HepG2 (cell line): ENCODE data around the gene GLUD1. TPM values are rescaled to one million over a fixed set of nuclear protein-coding genes. Genes with fewer than 3 reads are reported as not detected.

Experiments used
- FOSL2 ChIP-seq: sonication (generic); formaldehyde crosslinking; IDR thresholded peaks from 2 replicates; pipeline ENCODE4 v1.4.0; 2020; ENCODE audit warnings: missing genetic modification reagents
- HMG20B ChIP-seq: conservative IDR thresholded peaks from 2 replicates; pipeline ENCODE4 v1.6.1; 2016; ENCODE audit warnings: missing genetic modification reagents, missing compliant biosample characterization
- HOXD1 ChIP-seq: sonication (generic); formaldehyde crosslinking; IDR thresholded peaks from 2 replicates; pipeline ENCODE4 v1.5.0; 2020; ENCODE audit warnings: missing genetic modification reagents
- KDM3A ChIP-seq: IDR thresholded peaks from 2 replicates; pipeline ENCODE4 v1.6.1; 2018; ENCODE audit warnings: low read depth, missing compliant biosample characterization
- KMT2B ChIP-seq: IDR thresholded peaks from 2 replicates; pipeline ENCODE4 v1.6.1; 2016; ENCODE audit warnings: missing genetic modification reagents, missing compliant biosample characterization
- NFIB ChIP-seq: sonication (generic); formaldehyde crosslinking; IDR thresholded peaks from 2 replicates; pipeline ENCODE4 v1.9.0; 2021; ENCODE audit warnings: missing genetic modification reagents, mild to moderate bottlenecking, borderline replicate concordance
- PAF1 ChIP-seq: IDR thresholded peaks from 2 replicates; pipeline ENCODE4 v1.6.1; 2016; ENCODE audit warnings: missing genetic modification reagents, missing compliant biosample characterization
- POLR2AphosphoS5 ChIP-seq: IDR thresholded peaks from 2 replicates; pipeline ENCODE4 v1.6.1; 2012; ENCODE audit warnings: low read depth, low read length
- SOX6 ChIP-seq, 2 experiments: fragments of 450-650 bp in 1 of 2; sonication (generic) in 1 of 2; formaldehyde crosslinking in 1 of 2; IDR thresholded peaks; 2 replicates each; pipeline versions ENCODE4 v1.4.0 to v1.6.1; 2017 to 2020; ENCODE audit warnings: antibody characterized with exemption in 1 of 2, mild to moderate bottlenecking in 1 of 2, missing genetic modification reagents in 1 of 2
- SRSF1 ChIP-seq: fragments of 200-400 bp; formaldehyde crosslinking; optimal IDR thresholded peaks from 2 replicates; pipeline ENCODE3; 2017; ENCODE audit warnings: mild to moderate bottlenecking, low read depth, low read length, moderate library complexity
- TBP ChIP-seq: sonication (generic); formaldehyde crosslinking; IDR thresholded peaks from 2 replicates; pipeline ENCODE4 v1.5.0; 2020; ENCODE audit warnings: missing genetic modification reagents
- TOPORS ChIP-seq: sonication (generic); formaldehyde crosslinking; IDR thresholded peaks from 2 replicates; pipeline ENCODE4 v1.8.0; 2023; ENCODE audit warnings: mild to moderate bottlenecking, missing genetic modification reagents
- YEATS4 ChIP-seq: sonication (generic); formaldehyde crosslinking; IDR thresholded peaks from 2 replicates; pipeline ENCODE4 v1.4.0; 2020; ENCODE audit warnings: missing genetic modification reagents, borderline replicate concordance
- ZFX ChIP-seq: sonication (generic); formaldehyde crosslinking; IDR thresholded peaks from 2 replicates; pipeline ENCODE4 v1.4.0; 2020; ENCODE audit warnings: mild to moderate bottlenecking, low read depth, missing genetic modification reagents, moderate library complexity
- ZFYVE20 ChIP-seq: sonication (generic); formaldehyde crosslinking; IDR thresholded peaks from 2 replicates; pipeline ENCODE4 v1.8.0; 2023; ENCODE audit warnings: low read depth, mild to moderate bottlenecking, moderate library complexity, missing genetic modification reagents, borderline replicate concordance
- ZNF746 ChIP-seq: sonication (generic); formaldehyde crosslinking; IDR thresholded peaks from 2 replicates; pipeline ENCODE4 v1.8.0; 2022; ENCODE audit warnings: mild to moderate bottlenecking, missing genetic modification reagents
- ZNF776 ChIP-seq: sonication (generic); formaldehyde crosslinking; IDR thresholded peaks from 2 replicates; pipeline ENCODE4 v1.4.0; 2020; ENCODE audit warnings: mild to moderate bottlenecking, missing genetic modification reagents
- ZNF777 ChIP-seq: sonication (generic); formaldehyde crosslinking; IDR thresholded peaks from 2 replicates; pipeline ENCODE4 v1.4.0; 2020; ENCODE audit warnings: missing genetic modification reagents
- polyA plus RNA-seq, 8 experiments: library from polyadenylated mRNA; depleted of rRNA in 3 of 8; stranded (reverse) in 7 of 8; unstranded in 1 of 8; fragments of >200 nt; fragmentation: Illumina TruSeq in 4 of 8; extraction: Trizol in 4 of 8; gene quantifications; 2 replicates each; pipeline versions ENCODE4 v1.2.1 to v1.2.3, GENCODE V29; 2011 to 2016; ENCODE audit warnings: low read depth in 4 of 8, missing spikeins in 1 of 8, mixed read lengths in 1 of 8; ENCODE audit not compliant: insufficient read depth in 1 of 8
- total RNA-seq, 5 experiments: library from RNA; depleted of rRNA; stranded (reverse); fragments of >200 nt; fragmentation: Illumina TruSeq; extraction: Trizol; gene quantifications; 2 replicates each; pipeline ENCODE4 v1.2.3, GENCODE V29; 2016; ENCODE audit warnings: low read depth in 1 of 5
- TF ChIP-seq, protein P1 (sequence below): sonication (generic); formaldehyde crosslinking; IDR thresholded peaks from 2 replicates; pipeline ENCODE4 v1.4.0; 2020; ENCODE audit warnings: mild to moderate bottlenecking, missing genetic modification reagents
- TF ChIP-seq, protein P2 (sequence below), 2 experiments: fragments of 450-650 bp in 1 of 2; sonication (generic) in 1 of 2; formaldehyde crosslinking; IDR thresholded peaks; 2 replicates each; pipeline versions ENCODE4 v1.5.0 to v1.8.0; 2020 to 2022; ENCODE audit warnings: mild to moderate bottlenecking in 1 of 2, missing genetic modification reagents in 1 of 2
- TF ChIP-seq, protein P3 (sequence below): sonication (generic); formaldehyde crosslinking; IDR thresholded peaks from 2 replicates; pipeline ENCODE4 v1.8.0; 2022; ENCODE audit warnings: mild to moderate bottlenecking, missing genetic modification reagents, borderline replicate concordance
- TF ChIP-seq, protein P4 (sequence below): IDR thresholded peaks from 2 replicates; pipeline ENCODE4 v1.6.1; 2016; ENCODE audit warnings: missing genetic modification reagents, missing compliant biosample characterization
- TF ChIP-seq, protein P5 (sequence below): sonication (generic); formaldehyde crosslinking; IDR thresholded peaks from 2 replicates; pipeline ENCODE4 v1.8.0; 2022; ENCODE audit warnings: low read depth, missing genetic modification reagents

GLUD1 gene
- total and polyA plus RNA-seq, 2 of the 13 experiments (the other 11 are each of a cell fraction or from before 2014, with no cell fraction given), result 301 to 798 TPM

DNA sequence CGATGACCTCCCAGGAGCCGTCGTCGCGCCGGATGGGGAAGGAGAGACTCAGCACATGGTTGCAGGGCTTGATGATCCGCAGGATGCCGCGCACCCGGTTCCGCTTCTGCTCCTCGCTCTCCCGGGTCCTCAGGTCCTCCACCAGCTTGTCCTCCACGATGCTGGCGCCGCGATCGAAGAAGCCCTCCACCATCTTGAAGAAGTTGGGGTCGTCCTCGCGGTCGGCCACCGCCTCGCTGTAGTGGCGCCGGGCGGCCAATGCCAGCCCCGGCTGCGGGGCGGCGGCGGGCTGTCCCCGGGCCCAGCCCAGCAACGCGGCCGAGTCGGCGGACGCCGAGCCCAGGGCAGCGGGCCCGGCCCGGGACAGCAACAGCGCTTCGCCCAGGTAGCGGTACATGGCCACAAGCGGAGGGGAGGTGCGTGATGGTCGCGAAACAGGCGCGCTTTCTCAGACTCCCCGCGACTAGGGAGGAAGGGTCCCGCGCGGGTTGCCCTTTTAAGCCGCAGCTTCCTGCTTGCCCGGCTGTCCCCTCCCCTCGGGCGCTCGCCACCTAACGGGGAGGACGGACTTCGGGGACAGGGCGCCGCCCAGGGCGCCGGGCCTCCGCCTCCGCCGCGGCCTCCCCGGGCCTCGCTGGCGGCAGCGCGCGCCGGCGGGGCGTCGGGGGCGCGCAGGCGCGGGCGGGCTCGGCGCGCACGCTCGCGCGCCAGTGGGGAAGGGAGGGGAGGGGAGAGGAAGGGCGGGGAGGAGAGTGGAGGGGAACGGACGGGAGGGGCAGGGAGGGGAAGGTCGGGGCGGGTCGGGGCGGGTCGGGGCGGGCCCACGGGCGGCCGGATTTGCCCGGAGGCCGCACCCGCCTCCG, at the start of gene GLUD1, which contains the start of gene SHLD2 (continued):
- TF ChIP-seq ZNF777 (CRISPR knock-in tag) (no peak), NFIB (CRISPR knock-in tag) (no peak), KDM3A (CRISPR knock-in tag) (no peak), KMT2B (CRISPR knock-in tag) (peak; percentile 30; the same call in 1 of the 2 replicates), SOX6 (IDR thresholded peaks at IDR 0.05) (no peak), SOX6 (CRISPR knock-in tag; IDR thresholded peaks at IDR 0.05) (no peak; the same call in 1 of the 2 replicates), ZNF776 (peak; percentile 59; the same call in 1 of the 2 replicates), ZFYVE20 (CRISPR knock-in tag) (0 out of 2 replicates have a peak, but pooled peaks have one; percentile 55), SRSF1 (peak; percentile 37), HMG20B (CRISPR knock-in tag) (no peak), TBP (CRISPR knock-in tag) (no peak), YEATS4 (CRISPR knock-in tag) (0 out of 2 replicates have a peak, but pooled peaks have one; percentile 13), ZNF746 (CRISPR knock-in tag) (no peak), ZFX (CRISPR knock-in tag) (peak; percentile 48), TOPORS (CRISPR knock-in tag) (no peak), POLR2AphosphoS5 (peak; percentile 96), FOSL2 (CRISPR knock-in tag) (no peak), PAF1 (CRISPR knock-in tag) (no peak), HOXD1 (CRISPR knock-in tag) (peak; percentile 61; the same call in 1 of the 2 replicates)
- TF ChIP-seq, protein P1, sequence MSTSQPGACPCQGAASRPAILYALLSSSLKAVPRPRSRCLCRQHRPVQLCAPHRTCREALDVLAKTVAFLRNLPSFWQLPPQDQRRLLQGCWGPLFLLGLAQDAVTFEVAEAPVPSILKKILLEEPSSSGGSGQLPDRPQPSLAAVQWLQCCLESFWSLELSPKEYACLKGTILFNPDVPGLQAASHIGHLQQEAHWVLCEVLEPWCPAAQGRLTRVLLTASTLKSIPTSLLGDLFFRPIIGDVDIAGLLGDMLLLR (CRISPR knock-in tag), result peak; percentile 36; the same call in 1 of the 2 replicates
- TF ChIP-seq, protein P2, sequence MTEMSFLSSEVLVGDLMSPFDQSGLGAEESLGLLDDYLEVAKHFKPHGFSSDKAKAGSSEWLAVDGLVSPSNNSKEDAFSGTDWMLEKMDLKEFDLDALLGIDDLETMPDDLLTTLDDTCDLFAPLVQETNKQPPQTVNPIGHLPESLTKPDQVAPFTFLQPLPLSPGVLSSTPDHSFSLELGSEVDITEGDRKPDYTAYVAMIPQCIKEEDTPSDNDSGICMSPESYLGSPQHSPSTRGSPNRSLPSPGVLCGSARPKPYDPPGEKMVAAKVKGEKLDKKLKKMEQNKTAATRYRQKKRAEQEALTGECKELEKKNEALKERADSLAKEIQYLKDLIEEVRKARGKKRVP (CRISPR knock-in tag; IDR thresholded peaks at IDR 0.05), result peak in 1 of 2 experiments; percentile 31; a peak in 1 of 4 replicates
- TF ChIP-seq, protein P3, sequence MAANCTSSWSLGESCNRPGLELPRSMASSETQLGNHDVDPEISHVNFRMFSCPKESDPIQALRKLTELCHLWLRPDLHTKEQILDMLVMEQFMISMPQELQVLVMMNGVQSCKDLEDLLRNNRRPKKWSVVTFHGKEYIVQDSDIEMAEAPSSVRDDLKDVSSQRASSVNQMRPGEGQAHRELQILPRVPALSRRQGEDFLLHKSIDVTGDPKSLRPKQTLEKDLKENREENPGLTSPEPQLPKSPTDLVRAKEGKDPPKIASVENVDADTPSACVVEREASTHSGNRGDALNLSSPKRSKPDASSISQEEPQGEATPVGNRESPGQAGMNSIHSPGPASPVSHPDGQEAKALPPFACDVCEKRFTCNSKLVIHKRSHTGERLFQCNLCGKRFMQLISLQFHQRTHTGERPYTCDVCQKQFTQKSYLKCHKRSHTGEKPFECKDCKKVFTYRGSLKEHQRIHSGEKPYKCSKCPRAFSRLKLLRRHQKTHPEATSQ, result no peak
- TF ChIP-seq, protein P4, sequence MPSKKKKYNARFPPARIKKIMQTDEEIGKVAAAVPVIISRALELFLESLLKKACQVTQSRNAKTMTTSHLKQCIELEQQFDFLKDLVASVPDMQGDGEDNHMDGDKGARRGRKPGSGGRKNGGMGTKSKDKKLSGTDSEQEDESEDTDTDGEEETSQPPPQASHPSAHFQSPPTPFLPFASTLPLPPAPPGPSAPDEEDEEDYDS (CRISPR knock-in tag), result peak; percentile 98
- TF ChIP-seq, protein P5, sequence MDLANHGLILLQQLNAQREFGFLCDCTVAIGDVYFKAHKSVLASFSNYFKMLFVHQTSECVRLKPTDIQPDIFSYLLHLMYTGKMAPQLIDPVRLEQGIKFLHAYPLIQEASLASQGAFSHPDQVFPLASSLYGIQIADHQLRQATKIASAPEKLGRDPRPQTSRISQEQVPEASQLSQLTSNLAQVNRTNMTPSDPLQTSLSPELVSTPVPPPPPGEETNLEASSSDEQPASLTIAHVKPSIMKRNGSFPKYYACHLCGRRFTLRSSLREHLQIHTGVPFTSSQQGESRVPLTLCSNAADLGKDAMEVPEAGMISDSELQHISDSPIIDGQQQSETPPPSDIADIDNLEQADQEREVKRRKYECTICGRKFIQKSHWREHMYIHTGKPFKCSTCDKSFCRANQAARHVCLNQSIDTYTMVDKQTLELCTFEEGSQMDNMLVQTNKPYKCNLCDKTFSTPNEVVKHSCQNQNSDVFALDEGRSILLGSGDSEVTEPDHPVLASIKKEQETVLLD (CRISPR knock-in tag), result no peak
